ENCODE results near the gene PTCRA.
A peak's percentile ranks its signal among the peaks of the same experiment; 100 is the strongest.
"Not testable (repeated sequence)": the region's sequence is repeated elsewhere in the genome, so short reads cannot be mapped to it uniquely, and the experiment has no call there.

PTCRA gene

GRCh38 chr6:42904467-42904866 is 11.4 kb upstream of the PTCRA start:
- DNase-seq, result no peak

GRCh38 chr6:42907336-42907735 is 8.5 kb upstream of the PTCRA start:
- DNase-seq, result no peak

- no peak for DNase-seq
Measured at GRCh38 chr6:42909835-42910234, 6.0 kb upstream of the PTCRA start.

- no peak for DNase-seq
Measured at GRCh38 chr6:42911171-42912021, 4.5 kb upstream of the PTCRA start.

- DNase-seq, result no peak
Measured at GRCh38 chr6:42914546-42914945, 1.3 kb upstream of the PTCRA start.

GRCh38 chr6:42916288-42916687 is 435 bp downstream of the PTCRA start:
- DNase-seq, result no peak

GRCh38 chr6:42921801-42922200 is 5.9 kb downstream of the PTCRA start:
- DNase-seq, result no peak

- DNase-seq, result no peak
Measured at GRCh38 chr6:42923666-42924065, 7.8 kb downstream of the PTCRA start.

- DNase-seq, result no peak
Measured at GRCh38 chr6:42925248-42925857, 9.5 kb downstream of the PTCRA start.

GRCh38 chr6:42928986-42929820 is 13.3 kb downstream of the PTCRA start, which contains the start of gene CNPY3:
CNPY3 (plus strand) TSS chr6:42929480; CDS start chr6:42929571, 91 bp downstream.
- DNase-seq, result peak; percentile 75

GRCh38 chr6:42929821-42930360 is 14.0 kb downstream of the PTCRA start:
- DNase-seq, result peak; percentile 42

GRCh38 chr6:42932412-42932811 is 16.6 kb downstream of the PTCRA start:
- DNase-seq, result no peak

- no peak for DNase-seq
Measured at GRCh38 chr6:42933205-42933604, 17.4 kb downstream of the PTCRA start.

GRCh38 chr6:42935322-42935721 is 19.5 kb downstream of the PTCRA start:
- DNase-seq, result no peak

- no peak for DNase-seq
Measured at GRCh38 chr6:42936398-42936797, 20.5 kb downstream of the PTCRA start.

GRCh38 chr6:42937548-42938427 is 21.9 kb downstream of the PTCRA start:
- no peak for DNase-seq

- no peak for DNase-seq
Measured at GRCh38 chr6:42938428-42938796, 22.6 kb downstream of the PTCRA start.

- DNase-seq, result no peak
Measured at GRCh38 chr6:42938987-42939809, 23.3 kb downstream of the PTCRA start.

GRCh38 chr6:42939810-42940167 is 23.9 kb downstream of the PTCRA start:
- no peak for DNase-seq

GRCh38 chr6:42940493-42941045 is 24.7 kb downstream of the PTCRA start:
- DNase-seq, result no peak

GRCh38 chr6:42941356-42941755 is 25.5 kb downstream of the PTCRA start:
- DNase-seq, result not testable (repeated sequence)
